ENCODE data around the gene YARS2.
"Not testable (repeated sequence)": the region's sequence is repeated elsewhere in the genome, so short reads cannot be mapped to it uniquely, and the experiment has no call there.

The YARS2 gene

DNA sequence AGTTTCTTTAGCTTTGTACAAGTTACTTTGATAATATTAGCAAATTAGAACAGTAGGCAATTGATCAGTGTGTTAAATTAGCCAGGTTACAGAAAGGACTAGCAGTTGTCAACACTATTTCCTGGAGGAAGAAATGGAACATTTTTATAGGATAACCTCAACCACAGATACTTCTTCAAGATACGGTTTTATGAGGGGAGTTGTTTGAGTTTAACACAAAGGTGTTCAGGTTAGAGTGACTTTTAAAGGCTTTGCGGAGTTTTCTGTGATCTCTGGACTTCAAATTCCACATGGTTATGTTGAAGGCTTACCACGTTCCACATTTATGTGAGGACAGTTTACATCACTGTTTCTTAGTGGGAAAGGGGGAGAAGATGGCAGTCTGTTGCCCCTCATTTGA lies 19.3 kb downstream of the YARS2 start:
- Mint-ChIP-seq H3K27ac (no peak overlapping the region), H3K27me3 (no peaks in the 10 kb centered on the region), H3K9me3 (no peaks in the 10 kb centered on the region), H3K4me1 (ENCODE audit: low read depth in 2 of 2) (peaks cover 1 to 4% of the 10 kb centered on the region in 2 donors), H3K36me3 (ENCODE audit: insufficient read depth) (peaks cover 69% of the 10 kb centered on the region), H3K4me3 (no peak overlapping the region)
- DNase-seq (no peak), ATAC-seq (replicated peaks) (no peak)

DNA sequence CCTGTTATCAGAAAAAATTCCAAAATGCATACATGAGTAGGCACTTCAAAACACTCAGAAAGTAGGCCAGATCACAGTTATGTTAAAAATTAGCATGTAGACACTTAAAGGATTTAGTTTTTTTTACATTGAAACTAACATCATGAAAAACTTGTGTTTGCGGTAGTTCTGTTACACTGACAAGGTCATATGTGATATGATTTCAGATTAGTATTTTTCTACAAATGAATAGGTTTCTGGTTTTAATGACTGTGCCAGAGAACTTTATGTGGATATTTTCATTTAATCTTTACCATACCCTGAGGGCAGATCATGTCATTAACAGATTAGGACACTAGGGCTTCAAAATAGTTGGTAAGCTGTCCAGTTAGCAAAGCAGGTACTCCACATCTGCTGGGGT lies 20.7 kb downstream of the YARS2 start:
- Mint-ChIP-seq H3K9me3 (no peaks in the 10 kb centered on the region), H3K36me3 (ENCODE audit: insufficient read depth) (peaks cover 74% of the 10 kb centered on the region), H3K27ac (peak overlapping the region in 1 of 2 donors; percentile 44)

GRCh38 chr12:32727237-32727636 lies 28.5 kb downstream of the YARS2 start:
- DNase-seq (no peak), ATAC-seq (replicated peaks) (no peak)
- no peak overlapping the region for H3K4me3 Mint-ChIP-seq
- H3K9me3 Mint-ChIP-seq, result no peaks in the 10 kb centered on the region
- H3K27me3 Mint-ChIP-seq, result no peaks in the 10 kb centered on the region
- no peaks in the 10 kb centered on the region for H3K4me1 Mint-ChIP-seq (ENCODE audit: low read depth in 2 of 2)
- no peak overlapping the region for H3K27ac Mint-ChIP-seq
- peaks cover 57% of the 10 kb centered on the region for H3K36me3 Mint-ChIP-seq (ENCODE audit: insufficient read depth)

More for the DNA sequence above, 20.7 kb downstream of the YARS2 start:
- ATAC-seq (replicated peaks) (no peak), DNase-seq (no peak)
- H3K27me3 Mint-ChIP-seq, result no peaks in the 10 kb centered on the region
- H3K4me1 Mint-ChIP-seq (ENCODE audit: low read depth in 2 of 2), result peaks cover 1 to 4% of the 10 kb centered on the region in 2 donors
- H3K4me3 Mint-ChIP-seq, result no peak overlapping the region

DNA sequence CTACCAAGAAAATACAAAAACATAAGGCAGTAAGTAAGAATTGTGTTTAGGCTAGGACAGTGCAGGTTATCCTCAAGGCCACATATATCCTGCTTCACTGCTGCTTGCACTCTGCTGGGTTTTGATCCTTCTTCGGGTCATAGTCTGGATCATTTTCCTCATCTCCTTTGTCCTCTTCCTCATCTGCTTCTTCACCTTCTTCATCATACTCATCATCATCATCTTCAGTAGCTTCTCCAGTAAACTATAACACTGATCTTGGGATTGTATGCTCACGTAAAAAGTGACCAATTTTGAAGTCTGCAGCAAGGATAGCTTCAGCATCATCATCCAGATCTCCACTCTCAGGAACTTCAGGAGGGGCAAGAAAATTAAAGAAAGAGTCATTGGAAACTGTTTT lies 29.4 kb downstream of the YARS2 start:
- peak overlapping the region in 1 of 2 donors; percentile 68 for H3K27ac Mint-ChIP-seq
- no peaks in the 10 kb centered on the region for H3K4me1 Mint-ChIP-seq (ENCODE audit: low read depth in 2 of 2)
- H3K9me3 Mint-ChIP-seq, result no peaks in the 10 kb centered on the region
- no peak overlapping the region for H3K4me3 Mint-ChIP-seq
- H3K27me3 Mint-ChIP-seq, result no peaks in the 10 kb centered on the region
- DNase-seq (no peak), ATAC-seq (replicated peaks) (no peak)
- H3K36me3 Mint-ChIP-seq (ENCODE audit: insufficient read depth), result peaks cover 49% of the 10 kb centered on the region

DNA sequence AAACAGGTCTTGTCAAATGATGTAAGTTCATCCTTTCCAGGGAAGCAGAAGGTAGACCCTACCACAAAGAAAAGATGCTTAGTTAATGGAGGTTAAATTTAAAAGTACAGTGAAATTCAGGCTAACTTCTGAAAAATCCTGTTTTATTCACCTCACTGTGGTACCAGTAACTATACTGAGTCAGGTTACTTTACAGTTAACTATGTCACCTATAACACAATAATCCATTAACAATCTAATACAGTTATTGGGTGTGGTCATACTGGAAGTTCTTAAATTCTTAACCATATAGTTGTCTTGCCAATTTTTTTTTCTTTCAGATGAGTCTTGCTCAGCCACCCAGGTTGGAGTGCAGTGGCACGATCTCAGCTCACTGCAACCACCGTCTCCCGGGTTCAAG lies 30.4 kb downstream of the YARS2 start:
- ATAC-seq (replicated peaks); H3K27me3 Mint-ChIP-seq; H3K4me3 Mint-ChIP-seq: not testable (repeated sequence)

DNA sequence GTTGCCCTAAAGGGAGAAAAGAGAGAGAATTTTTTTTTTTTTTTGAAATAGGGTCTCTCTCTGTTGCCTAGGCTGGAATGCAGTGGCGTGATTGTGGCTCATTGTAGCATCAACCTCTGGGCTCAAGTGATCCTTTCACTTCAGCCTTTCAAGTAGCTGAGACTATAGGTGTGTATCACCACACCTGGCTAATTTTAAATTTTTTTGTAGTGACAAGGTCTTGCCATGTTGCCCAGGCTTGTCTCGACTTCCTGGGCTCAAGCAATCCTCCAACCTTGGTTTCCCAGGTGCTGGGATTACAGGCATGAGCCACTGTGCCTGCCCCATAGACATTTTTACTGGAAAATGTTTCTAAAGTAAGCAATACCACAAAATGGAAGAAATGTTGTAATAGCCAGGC lies 36.8 kb downstream of the YARS2 start:
- Mint-ChIP-seq H3K9me3 (no peaks in the 10 kb centered on the region), H3K4me1 (ENCODE audit: low read depth in 2 of 2) (no peaks in the 10 kb centered on the region), H3K36me3 (ENCODE audit: insufficient read depth) (peaks cover 27% of the 10 kb centered on the region), H3K27ac (no peak overlapping the region), H3K4me3 (no peak overlapping the region), H3K27me3 (no peaks in the 10 kb centered on the region)
- DNase-seq (no peak), ATAC-seq (replicated peaks) (no peak)

More for the DNA sequence above, 30.4 kb downstream of the YARS2 start:
- not testable (repeated sequence) for H3K4me1 Mint-ChIP-seq (ENCODE audit: low read depth in 2 of 2); H3K9me3 Mint-ChIP-seq; H3K27ac Mint-ChIP-seq; DNase-seq
- H3K36me3 Mint-ChIP-seq (ENCODE audit: insufficient read depth), result peaks cover 42% of the 10 kb centered on the region

DNA sequence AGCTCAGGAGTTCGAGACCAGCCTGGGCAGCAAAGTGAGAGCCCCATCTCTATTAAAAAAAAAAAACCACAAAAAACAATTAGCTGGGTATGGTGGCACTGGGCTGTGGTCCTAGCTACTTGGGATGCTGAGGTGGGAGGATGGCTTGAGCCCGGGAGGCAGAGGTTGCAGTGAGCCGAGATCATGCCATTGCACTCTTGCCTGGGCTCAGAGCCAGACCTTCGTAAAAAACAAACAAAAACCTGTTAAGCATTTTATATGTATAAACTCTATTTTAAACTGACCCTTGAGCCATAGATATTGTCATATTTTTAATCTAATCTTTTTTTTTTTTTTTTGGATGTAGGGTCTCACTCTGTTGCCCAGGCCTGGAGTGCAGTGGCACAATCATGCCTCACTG lies 40.9 kb downstream of the YARS2 start:
- no peak overlapping the region for H3K27ac Mint-ChIP-seq
- H3K4me3 Mint-ChIP-seq, result no peak overlapping the region
- peaks cover 34% of the 10 kb centered on the region for H3K36me3 Mint-ChIP-seq (ENCODE audit: insufficient read depth)
- H3K27me3 Mint-ChIP-seq, result no peaks in the 10 kb centered on the region
- no peaks in the 10 kb centered on the region for H3K4me1 Mint-ChIP-seq (ENCODE audit: low read depth in 2 of 2)
- no peak for ATAC-seq (replicated peaks)
- no peaks in the 10 kb centered on the region for H3K9me3 Mint-ChIP-seq
- DNase-seq, result no peak

GRCh38 chr12:32708926-32709325 lies 46.8 kb downstream of the YARS2 start:
- Mint-ChIP-seq H3K4me1 (ENCODE audit: low read depth in 2 of 2) (no peaks in the 10 kb centered on the region), H3K27ac (peak overlapping the region in 1 of 2 donors; percentile 12), H3K27me3 (no peaks in the 10 kb centered on the region), H3K4me3 (no peak overlapping the region), H3K36me3 (ENCODE audit: insufficient read depth) (peaks cover 27% of the 10 kb centered on the region), H3K9me3 (no peaks in the 10 kb centered on the region)
- ATAC-seq (replicated peaks), result no peak
- no peak for DNase-seq

DNA sequence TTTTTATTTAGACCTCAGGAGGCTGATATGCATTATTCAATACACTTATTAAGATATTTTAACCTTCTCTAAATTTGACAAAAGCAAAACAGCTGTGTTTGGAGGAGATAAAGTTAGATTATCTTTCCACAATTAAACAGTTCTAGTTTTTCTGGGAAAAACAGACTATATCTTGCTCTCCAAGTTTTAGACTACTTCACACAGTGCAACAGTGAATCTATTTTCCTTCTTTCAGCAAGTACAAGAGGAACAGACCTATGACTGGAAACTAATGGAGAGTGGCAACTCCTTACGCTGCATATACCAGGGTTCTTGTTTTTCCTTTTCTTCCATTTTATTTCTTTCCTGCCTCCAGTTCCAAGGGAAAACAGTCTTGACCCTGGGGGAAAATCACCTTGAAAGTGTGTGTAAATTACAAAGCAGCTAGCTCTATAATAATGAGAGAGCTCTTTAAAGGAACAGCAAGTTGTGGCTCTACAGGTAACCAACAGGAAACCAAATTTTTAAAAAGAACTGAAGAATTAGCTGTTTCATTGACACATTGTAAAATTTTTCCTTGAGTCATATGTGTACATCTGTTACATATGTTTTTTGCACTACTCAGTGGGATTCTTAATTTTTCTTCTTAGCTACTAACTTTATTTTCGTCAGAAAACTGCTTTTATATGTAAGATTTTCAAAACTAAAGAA lies 49.2 kb downstream of the YARS2 start:
- DNase-seq (no peak), ATAC-seq (replicated peaks) (no peak)
- Mint-ChIP-seq H3K27ac (no peak overlapping the region), H3K9me3 (no peaks in the 10 kb centered on the region), H3K36me3 (ENCODE audit: insufficient read depth) (peaks cover 25% of the 10 kb centered on the region), H3K27me3 (no peaks in the 10 kb centered on the region), H3K4me3 (no peak overlapping the region), H3K4me1 (ENCODE audit: low read depth in 2 of 2) (peaks cover 0 to 6% of the 10 kb centered on the region in 2 donors)

DNA sequence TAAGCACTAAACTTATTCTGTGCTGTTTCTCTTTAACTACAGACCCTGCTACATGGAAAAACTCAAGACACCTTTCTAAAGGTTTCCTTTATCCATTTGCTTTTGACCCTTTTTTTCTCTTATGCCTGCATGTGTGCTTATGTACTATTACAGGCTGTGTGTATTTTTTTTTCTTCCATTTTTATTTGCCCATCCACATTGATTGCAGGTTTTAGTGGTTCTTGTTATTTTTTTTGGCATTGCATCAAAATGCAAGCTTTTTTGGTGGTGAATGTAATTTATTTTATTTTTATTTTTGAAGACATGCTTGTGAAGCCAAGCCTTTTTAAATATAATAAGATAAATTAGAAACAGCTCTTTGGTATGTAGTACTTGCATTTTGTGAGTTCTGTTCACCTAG lies 49.9 kb downstream of the YARS2 start:
- no peak for DNase-seq
- no peak for ATAC-seq (replicated peaks)
- Mint-ChIP-seq H3K4me3 (no peak overlapping the region), H3K36me3 (ENCODE audit: insufficient read depth) (peaks cover 24% of the 10 kb centered on the region), H3K27me3 (no peaks in the 10 kb centered on the region), H3K4me1 (ENCODE audit: low read depth in 2 of 2) (peaks cover 0 to 6% of the 10 kb centered on the region in 2 donors), H3K9me3 (no peaks in the 10 kb centered on the region), H3K27ac (no peak overlapping the region)

- no peak overlapping the region for H3K4me3 Mint-ChIP-seq
- H3K27me3 Mint-ChIP-seq, result no peaks in the 10 kb centered on the region
Observed at GRCh38 chr12:32702946-32703345, 52.8 kb downstream of the YARS2 start.

DNA sequence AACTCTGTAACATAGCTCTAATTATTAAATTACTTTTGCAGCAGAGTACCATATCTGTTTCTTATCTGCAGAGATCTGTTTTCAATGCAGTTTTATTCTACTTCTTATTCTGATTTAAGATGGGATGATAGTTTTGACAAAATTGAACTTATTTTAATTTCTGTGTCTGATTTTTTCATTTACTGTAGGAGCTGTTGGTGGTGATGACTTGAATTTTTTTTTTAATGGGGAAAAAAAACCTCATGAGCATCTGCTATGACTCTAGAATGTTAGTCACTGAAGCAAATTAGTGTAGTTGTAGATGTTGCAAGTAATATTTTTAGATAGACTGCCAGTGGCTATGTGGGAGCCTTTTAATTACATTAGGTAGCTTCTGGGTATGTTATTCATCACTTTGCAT lies 53.2 kb downstream of the YARS2 start:
- Mint-ChIP-seq H3K9me3 (no peaks in the 10 kb centered on the region), H3K4me3 (no peak overlapping the region), H3K36me3 (ENCODE audit: insufficient read depth) (peaks cover 23% of the 10 kb centered on the region), H3K4me1 (ENCODE audit: low read depth in 2 of 2) (peaks cover 0 to 11% of the 10 kb centered on the region in 2 donors), H3K27me3 (no peaks in the 10 kb centered on the region), H3K27ac (no peak overlapping the region)
- DNase-seq (no peak), ATAC-seq (replicated peaks) (no peak)

More at GRCh38 chr12:32702946-32703345, 52.8 kb downstream of the YARS2 start:
- H3K9me3 Mint-ChIP-seq, result no peaks in the 10 kb centered on the region
- no peak for DNase-seq
- H3K36me3 Mint-ChIP-seq (ENCODE audit: insufficient read depth), result peaks cover 27% of the 10 kb centered on the region
- H3K4me1 Mint-ChIP-seq (ENCODE audit: low read depth in 2 of 2), result peaks cover 0 to 9% of the 10 kb centered on the region in 2 donors
- no peak for ATAC-seq (replicated peaks)
- no peak overlapping the region for H3K27ac Mint-ChIP-seq

GRCh38 chr12:32699437-32699836 lies 56.3 kb downstream of the YARS2 start:
- H3K36me3 Mint-ChIP-seq (ENCODE audit: insufficient read depth), result peaks cover 18% of the 10 kb centered on the region
- not testable (repeated sequence) for H3K27me3 Mint-ChIP-seq

DNA sequence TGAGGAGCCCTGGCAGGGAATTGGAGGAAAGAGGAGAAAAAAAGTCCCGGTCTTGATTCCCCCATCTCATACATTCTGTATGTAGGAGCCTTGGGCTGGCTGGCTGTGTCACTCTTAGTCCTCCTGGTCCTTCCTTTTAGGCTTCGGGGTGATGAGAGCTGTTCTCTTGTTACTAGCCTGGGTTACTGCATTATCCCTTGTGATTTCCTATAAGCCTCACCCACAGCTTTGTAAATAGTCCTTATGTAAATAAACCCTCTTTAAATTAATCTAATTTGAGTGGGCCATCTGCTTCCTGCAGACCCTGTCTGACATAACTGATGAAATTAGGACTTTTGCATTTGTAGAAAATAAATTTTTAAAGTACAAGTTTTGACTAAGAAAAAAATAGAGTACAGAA lies 57.4 kb downstream of the YARS2 start:
- peak overlapping the region in 1 of 2 donors; percentile 31 for H3K27ac Mint-ChIP-seq
- DNase-seq (no peak), ATAC-seq (replicated peaks) (no peak)
- no peaks in the 10 kb centered on the region for H3K9me3 Mint-ChIP-seq
- H3K27me3 Mint-ChIP-seq, result no peaks in the 10 kb centered on the region
- peaks cover 14 to 28% of the 10 kb centered on the region in 2 donors for H3K4me1 Mint-ChIP-seq (ENCODE audit: low read depth in 2 of 2)
- H3K36me3 Mint-ChIP-seq (ENCODE audit: insufficient read depth), result peaks cover 18% of the 10 kb centered on the region
- H3K4me3 Mint-ChIP-seq, result no peak overlapping the region

More at GRCh38 chr12:32699437-32699836, 56.3 kb downstream of the YARS2 start:
- DNase-seq; ATAC-seq (replicated peaks); H3K27ac Mint-ChIP-seq; H3K4me3 Mint-ChIP-seq; H3K9me3 Mint-ChIP-seq: not testable (repeated sequence)
- H3K4me1 Mint-ChIP-seq (ENCODE audit: low read depth in 2 of 2), result peaks cover 8 to 24% of the 10 kb centered on the region in 2 donors

All from effector memory CD8-positive, alpha-beta T cell (primary cell).